NB4 (cell line): ENCODE data around the gene CARMIL1.

Source experiments
- DNase-seq: peaks from one replicate; pipeline ENCODE4 v3.0.0; 2010; ENCODE audit warnings: low read depth
- H3K4me3 ChIP-seq: one replicate; pipeline ENCODE4 v1.5.1; 2011; ENCODE audit warnings: mild to moderate bottlenecking, low read depth, low read length, moderate library complexity
- CTCF ChIP-seq: IDR thresholded peaks from one replicate; pipeline ENCODE4 v1.5.1; 2012; ENCODE audit warnings: low read depth, low read length
- MAX ChIP-seq: IDR thresholded peaks from 2 replicates; pipeline ENCODE4 v1.6.1; 2011; ENCODE audit warnings: low read depth, low read length
- MYC ChIP-seq: IDR thresholded peaks from 2 replicates; pipeline ENCODE4 v1.6.1; 2011; ENCODE audit warnings: low read depth, low read length
- POLR2A ChIP-seq: IDR thresholded peaks from 2 replicates; pipeline ENCODE4 v1.6.1; 2011; ENCODE audit warnings: mild to moderate bottlenecking; ENCODE audit not compliant: insufficient read length; ENCODE audit errors: extremely low read depth

The CARMIL1 gene

GRCh38 chr6:25417046-25417605 lies 138.0 kb downstream of the CARMIL1 start:
- H3K4me3 ChIP-seq, result no peak overlapping the region
- TF ChIP-seq MYC, result no peak
- no peak for TF ChIP-seq POLR2A
- no peak for TF ChIP-seq CTCF
- TF ChIP-seq MAX, result no peak
- no peak for DNase-seq

- TF ChIP-seq MYC, result no peak
- no peak for TF ChIP-seq CTCF
- TF ChIP-seq POLR2A, result no peak
- no peak for TF ChIP-seq MAX
- H3K4me3 ChIP-seq, result no peak overlapping the region
- no peak for DNase-seq
Observed at GRCh38 chr6:25418454-25419052, 139.4 kb downstream of the CARMIL1 start.

- TF ChIP-seq CTCF, result no peak
- no peak for TF ChIP-seq MAX
- no peak for TF ChIP-seq POLR2A
- no peak for TF ChIP-seq MYC
- DNase-seq, result no peak
- H3K4me3 ChIP-seq, result no peak overlapping the region
Observed at GRCh38 chr6:25419879-25420278, 140.7 kb downstream of the CARMIL1 start.

- TF ChIP-seq CTCF (no peak), MAX (no peak), MYC (no peak), POLR2A (no peak)
- DNase-seq, result no peak
- H3K4me3 ChIP-seq, result no peak overlapping the region
Observed at GRCh38 chr6:25423358-25423757, 144.2 kb downstream of the CARMIL1 start.

- no peak for TF ChIP-seq MAX
- no peak for TF ChIP-seq CTCF
- no peak for TF ChIP-seq MYC
- TF ChIP-seq POLR2A, result no peak
Observed at GRCh38 chr6:25424303-25424702, 145.1 kb downstream of the CARMIL1 start.

More at GRCh38 chr6:25424303-25424702, 145.1 kb downstream of the CARMIL1 start:
- H3K4me3 ChIP-seq, result no peak overlapping the region
- no peak for DNase-seq
